ENCODE data around the gene TRIM32.

DNA sequence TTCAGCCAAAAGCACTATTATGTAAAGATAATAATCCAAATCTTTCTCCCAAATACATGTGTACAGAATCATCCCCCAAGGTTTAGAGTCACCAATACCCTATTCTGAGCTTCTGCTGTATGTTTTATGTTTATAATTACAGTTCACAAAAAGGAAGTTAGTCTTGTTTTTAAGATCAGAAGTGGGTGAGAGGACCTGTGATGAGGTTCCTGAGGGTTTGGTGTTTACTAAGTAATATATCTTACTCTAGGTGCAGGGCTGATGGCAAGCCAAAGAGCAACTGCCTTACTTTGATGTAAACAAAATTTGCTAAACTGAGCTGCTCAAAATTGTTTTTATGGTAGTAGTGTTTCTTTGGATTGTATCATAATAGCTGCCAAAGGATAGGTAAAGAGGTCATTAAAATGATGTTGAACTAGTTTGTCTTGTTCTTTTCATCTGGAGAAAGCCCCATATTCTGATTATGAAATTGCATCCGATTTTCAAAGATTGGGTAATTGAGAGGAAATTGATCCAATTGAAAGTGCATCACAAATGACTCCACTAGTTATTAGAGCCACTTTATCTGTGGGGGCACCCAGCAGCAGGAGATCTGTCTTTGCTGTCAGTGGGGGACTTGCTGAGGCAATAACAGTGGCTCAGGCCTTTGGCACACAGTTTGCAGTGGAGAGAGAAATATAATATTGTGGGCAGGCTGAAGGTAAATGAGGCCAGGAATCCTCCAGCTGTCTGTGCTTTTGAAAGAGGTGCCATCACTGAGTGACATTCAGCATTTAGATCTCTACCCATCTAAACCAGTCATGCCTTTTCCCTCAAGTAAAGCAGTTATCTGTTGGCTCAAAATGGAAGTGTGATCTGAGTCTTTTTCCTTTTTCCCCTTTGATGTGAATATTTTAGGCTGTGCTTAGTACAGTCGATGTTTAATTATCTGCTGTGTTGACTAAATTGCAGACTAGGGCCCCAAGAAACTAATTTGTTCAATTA lies 14.1 kb downstream of the TRIM32 start:
- TF ChIP-seq, protein P1, sequence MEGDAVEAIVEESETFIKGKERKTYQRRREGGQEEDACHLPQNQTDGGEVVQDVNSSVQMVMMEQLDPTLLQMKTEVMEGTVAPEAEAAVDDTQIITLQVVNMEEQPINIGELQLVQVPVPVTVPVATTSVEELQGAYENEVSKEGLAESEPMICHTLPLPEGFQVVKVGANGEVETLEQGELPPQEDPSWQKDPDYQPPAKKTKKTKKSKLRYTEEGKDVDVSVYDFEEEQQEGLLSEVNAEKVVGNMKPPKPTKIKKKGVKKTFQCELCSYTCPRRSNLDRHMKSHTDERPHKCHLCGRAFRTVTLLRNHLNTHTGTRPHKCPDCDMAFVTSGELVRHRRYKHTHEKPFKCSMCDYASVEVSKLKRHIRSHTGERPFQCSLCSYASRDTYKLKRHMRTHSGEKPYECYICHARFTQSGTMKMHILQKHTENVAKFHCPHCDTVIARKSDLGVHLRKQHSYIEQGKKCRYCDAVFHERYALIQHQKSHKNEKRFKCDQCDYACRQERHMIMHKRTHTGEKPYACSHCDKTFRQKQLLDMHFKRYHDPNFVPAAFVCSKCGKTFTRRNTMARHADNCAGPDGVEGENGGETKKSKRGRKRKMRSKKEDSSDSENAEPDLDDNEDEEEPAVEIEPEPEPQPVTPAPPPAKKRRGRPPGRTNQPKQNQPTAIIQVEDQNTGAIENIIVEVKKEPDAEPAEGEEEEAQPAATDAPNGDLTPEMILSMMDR (IDR thresholded peaks at IDR 0.05): no peak
- no peak for TF ChIP-seq POLR2AphosphoS5 (IDR thresholded peaks at IDR 0.05; ENCODE audit: low read depth, low read length)
- TF ChIP-seq CHD2 (IDR thresholded peaks at IDR 0.05; ENCODE audit: low read length, partially characterized antibody): no peak
- no peak for TF ChIP-seq SMC3 (IDR thresholded peaks at IDR 0.05; ENCODE audit: low read depth, low read length)
- no peak for TF ChIP-seq EP300 (IDR thresholded peaks at IDR 0.05; ENCODE audit: borderline replicate concordance in 1 of 2, low read depth in 1 of 2, low read length in 1 of 2)
- no peak for TF ChIP-seq SIN3A (IDR thresholded peaks at IDR 0.05; ENCODE audit: borderline replicate concordance, low read depth, low read length)
- TF ChIP-seq FOXJ3 (CRISPR knock-in tag; IDR thresholded peaks at IDR 0.05): no peak
- no peak for TF ChIP-seq RAD21 (IDR thresholded peaks at IDR 0.05; ENCODE audit: low read length)
